HG03103 (cell line): ENCODE measurements around the gene HDAC11.
"Not testable (repeated sequence)": the region's sequence is repeated elsewhere in the genome, so short reads cannot be mapped to it uniquely, and the experiment has no call there.

ENCODE experiments used
- ATAC-seq: cut with Tn5 transposase; IDR thresholded peaks from one replicate; pipeline ENCODE4 v1.9.1; 2021; ENCODE audit warnings: low read depth; ENCODE audit not compliant: unreplicated experiment

Gene HDAC11

GRCh38 chr3:13465236-13465873 lies 14.8 kb upstream of the HDAC11 start:
- no peak for ATAC-seq

GRCh38 chr3:13466781-13467180 lies 13.3 kb upstream of the HDAC11 start:
- ATAC-seq, result no peak

- no peak for ATAC-seq
Observed at GRCh38 chr3:13470894-13471574, 9.1 kb upstream of the HDAC11 start.

GRCh38 chr3:13472286-13472685 lies 7.8 kb upstream of the HDAC11 start:
- no peak for ATAC-seq

- ATAC-seq, result no peak
Observed at GRCh38 chr3:13473020-13473419, 7.1 kb upstream of the HDAC11 start.

- no peak for ATAC-seq
Observed at GRCh38 chr3:13474021-13474420, 6.1 kb upstream of the HDAC11 start.

GRCh38 chr3:13474776-13475303 lies 5.3 kb upstream of the HDAC11 start:
- ATAC-seq, result no peak

- no peak for ATAC-seq
Observed at GRCh38 chr3:13475871-13476590, 4.1 kb upstream of the HDAC11 start.

- no peak for ATAC-seq
Observed at GRCh38 chr3:13477943-13478342, 2.2 kb upstream of the HDAC11 start.

- ATAC-seq, result peak; percentile 1
Observed at GRCh38 chr3:13479332-13479581, 849 bp upstream of the HDAC11 start.

GRCh38 chr3:13480340-13481318 lies 523 bp downstream of the HDAC11 start:
- peak; percentile 26 for ATAC-seq

GRCh38 chr3:13482106-13482690 lies 2.1 kb downstream of the HDAC11 start:
- no peak for ATAC-seq

GRCh38 chr3:13483286-13483685 lies 3.2 kb downstream of the HDAC11 start:
- no peak for ATAC-seq

- ATAC-seq, result no peak
Observed at GRCh38 chr3:13483988-13484695, 4.0 kb downstream of the HDAC11 start.

GRCh38 chr3:13484851-13485590 lies 4.9 kb downstream of the HDAC11 start:
- ATAC-seq, result no peak

GRCh38 chr3:13485630-13486562 lies 5.8 kb downstream of the HDAC11 start:
- not testable (repeated sequence) for ATAC-seq

- no peak for ATAC-seq
Observed at GRCh38 chr3:13487403-13487802, 7.3 kb downstream of the HDAC11 start.
